Neural crest cell (in vitro differentiated cells): ENCODE measurements around the gene CD302. TPM values are rescaled to one million over a fixed set of nuclear protein-coding genes. Genes with fewer than 3 reads are reported as not detected.

Experiments
- DNase-seq: peaks from one replicate; pipeline ENCODE4 v3.0.0; 2021; ENCODE audit warnings: low read depth, mixed read lengths, low spot score
- H3K27ac Mint-ChIP-seq: one replicate; pipeline ENCODE4 v1.8.0; 2021; ENCODE audit warnings: mild to moderate bottlenecking, mixed read lengths; ENCODE audit not compliant: unreplicated experiment
- H3K27me3 Mint-ChIP-seq: 2 replicates; pipeline ENCODE4 v1.8.0; 2021; ENCODE audit warnings: low read depth, mild to moderate bottlenecking, mixed read lengths
- H3K36me3 Mint-ChIP-seq: 2 replicates; pipeline ENCODE4 v1.8.0; 2021; ENCODE audit warnings: low read depth, mild to moderate bottlenecking, mixed read lengths
- H3K4me1 Mint-ChIP-seq: 2 replicates; pipeline ENCODE4 v1.8.0; 2021; ENCODE audit warnings: mixed read lengths
- H3K4me3 Mint-ChIP-seq: one replicate; pipeline ENCODE4 v1.8.0; 2021; ENCODE audit warnings: mild to moderate bottlenecking, mixed read lengths
- H3K9me3 Mint-ChIP-seq: 2 replicates; pipeline ENCODE4 v1.8.0; 2021; ENCODE audit warnings: mixed read lengths
- CTCF ChIP-seq: fragments of 200-600 bp; sonication (generic); conservative IDR thresholded peaks from 2 replicates; pipeline ENCODE4 v1.5.0; 2021; ENCODE audit warnings: antibody characterized with exemption, mild to moderate bottlenecking
- total RNA-seq: library from RNA; stranded (reverse); gene quantifications from 2 replicates; pipeline ENCODE4 v1.2.1, GENCODE V29; 2021

CD302 gene
- total RNA-seq, 1 donor from 2014 or later, result 1.0 TPM

- Mint-ChIP-seq H3K4me3 (no peak overlapping the region), H3K27me3 (no peaks in the 10 kb centered on the region), H3K36me3 (peaks cover 3% of the 10 kb centered on the region), H3K9me3 (no peaks in the 10 kb centered on the region), H3K4me1 (no peaks in the 10 kb centered on the region), H3K27ac (no peak overlapping the region)
- no peak for DNase-seq
- TF ChIP-seq CTCF, result no peak
These were observed 23.5 kb downstream of the CD302 start for GRCh38 chr2:159774370-159774990.

- no peak for DNase-seq
- H3K36me3 Mint-ChIP-seq, result peaks cover 7% of the 10 kb centered on the region
- H3K4me1 Mint-ChIP-seq, result no peaks in the 10 kb centered on the region
- H3K27ac Mint-ChIP-seq, result no peak overlapping the region
- H3K4me3 Mint-ChIP-seq, result no peak overlapping the region
- H3K9me3 Mint-ChIP-seq, result no peaks in the 10 kb centered on the region
- no peak for TF ChIP-seq CTCF
- no peaks in the 10 kb centered on the region for H3K27me3 Mint-ChIP-seq
These were observed 24.1 kb downstream of the CD302 start for GRCh38 chr2:159773886-159774285.

- no peak for DNase-seq
- peaks cover 8% of the 10 kb centered on the region for H3K36me3 Mint-ChIP-seq
- H3K4me3 Mint-ChIP-seq, result no peak overlapping the region
- H3K27me3 Mint-ChIP-seq, result no peaks in the 10 kb centered on the region
- H3K9me3 Mint-ChIP-seq, result no peaks in the 10 kb centered on the region
- H3K4me1 Mint-ChIP-seq, result no peaks in the 10 kb centered on the region
- no peak overlapping the region for H3K27ac Mint-ChIP-seq
- no peak for TF ChIP-seq CTCF
These were observed 24.6 kb downstream of the CD302 start for GRCh38 chr2:159773426-159773825.

- Mint-ChIP-seq H3K36me3 (peaks cover 8% of the 10 kb centered on the region), H3K27me3 (no peaks in the 10 kb centered on the region), H3K4me1 (no peaks in the 10 kb centered on the region), H3K4me3 (no peak overlapping the region), H3K9me3 (no peaks in the 10 kb centered on the region), H3K27ac (no peak overlapping the region)
- DNase-seq, result no peak
- no peak for TF ChIP-seq CTCF
These were observed 28.9 kb downstream of the CD302 start for GRCh38 chr2:159769147-159769546.

GRCh38 chr2:159762075-159762474 is 35.9 kb downstream of the CD302 start:
- TF ChIP-seq CTCF, result no peak
- Mint-ChIP-seq H3K36me3 (peaks cover 16% of the 10 kb centered on the region), H3K9me3 (no peaks in the 10 kb centered on the region), H3K4me1 (no peaks in the 10 kb centered on the region), H3K4me3 (no peak overlapping the region), H3K27ac (no peak overlapping the region), H3K27me3 (no peaks in the 10 kb centered on the region)
- DNase-seq, result no peak
